Endothelial cell of umbilical vein (primary cell): ENCODE data around the gene SEC61G. TPM values are rescaled to one million over a fixed set of nuclear protein-coding genes. Genes with fewer than 3 reads are reported as not detected.

Experiments
- BruUV-seq: library from RNA; stranded (reverse); fragments of 400-500 nt; replicated peaks from 2 replicates; lab custom pipeline; 2021; lab: Mats Ljungman, UMichigan
- CTCF ChIA-PET: fragments of 300-600, 350-600 bp; sonication (Branson Sonifier 250); formaldehyde crosslinking; loops from one replicate; lab custom pipeline; 2021; ENCODE audit warnings: antibody characterized with exemption, inconsistent platforms; lab: Charles Lee
- POLR2A ChIA-PET: fragments of 300-600, 350-600 bp; sonication (Branson Sonifier 250); formaldehyde crosslinking; loops from one replicate; lab custom pipeline; 2021; ENCODE audit warnings: antibody characterized with exemption, inconsistent platforms; lab: Charles Lee
- DNase-seq: peaks from one replicate; pipeline ENCODE4 v3.0.0-alpha.2; 2011; ENCODE audit warnings: low read depth, low spot score
- FAIRE-seq: peaks from 2 replicates; lab custom pipeline; 2011; peaks lifted over from hg19 to GRCh38; lab: Jason Lieb, UNC
- H2AFZ ChIP-seq: 2 replicates; pipeline ENCODE4 v1.6.0; 2012; ENCODE audit warnings: low read depth, low read length, control low read depth, inconsistent platforms
- H3K27ac ChIP-seq: 2 replicates; pipeline ENCODE4 v1.5.1; 2011; ENCODE audit warnings: low read depth, mild to moderate bottlenecking, control low read depth, low read length, moderate library complexity; ENCODE audit not compliant: insufficient read depth
- H3K27me3 ChIP-seq, 2 experiments: 2 replicates each; pipeline versions ENCODE4 v1.6.0 to v1.6.1; 2011; ENCODE audit warnings: low read length in 2 of 2, mixed read lengths in 1 of 2; ENCODE audit not compliant: control insufficient read depth in 2 of 2, insufficient read depth in 2 of 2
- H3K36me3 ChIP-seq, 2 experiments: 2 replicates in 1 of 2; 3 replicates in 1 of 2; pipeline ENCODE4 v1.5.1; 2011; ENCODE audit warnings: low read length in 2 of 2, mild to moderate bottlenecking in 1 of 2, moderate library complexity in 1 of 2; ENCODE audit not compliant: control insufficient read depth in 2 of 2, insufficient read depth in 2 of 2; ENCODE audit errors: extremely low read depth in 1 of 2
- H3K4me1 ChIP-seq: 3 replicates; pipeline ENCODE4 v1.5.1; 2011; ENCODE audit warnings: mild to moderate bottlenecking, low read length; ENCODE audit not compliant: control insufficient read depth, insufficient read depth; ENCODE audit errors: extremely low read depth
- H3K4me2 ChIP-seq: 2 replicates; pipeline ENCODE4 v1.6.1; 2011; ENCODE audit warnings: low read length, control low read depth, mixed read lengths; ENCODE audit not compliant: insufficient read depth
- H3K4me3 ChIP-seq, 3 experiments: fragments of 200-600 bp in 1 of 3; sonication (generic), shearing (Covaris generic) in 1 of 3; replicated peaks in 1 of 3; 2 replicates each; pipeline ENCODE4 v1.5.1; 2011 to 2016; ENCODE audit warnings: control low read depth in 3 of 3, low read length in 3 of 3, mild to moderate bottlenecking in 2 of 3, inconsistent platforms in 1 of 3, low read depth in 1 of 3, moderate library complexity in 1 of 3; ENCODE audit not compliant: insufficient read depth in 1 of 3
- H3K79me2 ChIP-seq: 2 replicates; pipeline ENCODE4 v1.6.0; 2012; ENCODE audit warnings: low read length, inconsistent platforms; ENCODE audit not compliant: control insufficient read depth, insufficient read depth
- H3K9ac ChIP-seq: replicated peaks from 2 replicates; pipeline ENCODE3; 2011; ENCODE audit warnings: low read length, control low read depth; ENCODE audit not compliant: insufficient read depth; ENCODE audit errors: extremely low read depth
- H3K9me1 ChIP-seq: replicated peaks from 3 replicates; pipeline ENCODE4 v1.6.0; 2011; ENCODE audit warnings: mild to moderate bottlenecking, low read length; ENCODE audit not compliant: control insufficient read depth, insufficient read depth; ENCODE audit errors: extremely low read depth
- H3K9me3 ChIP-seq: replicated peaks from 2 replicates; pipeline ENCODE4 v1.5.1; 2012; ENCODE audit warnings: low read length, inconsistent platforms; ENCODE audit not compliant: control insufficient read depth, insufficient read depth
- H4K20me1 ChIP-seq: replicated peaks from 2 replicates; pipeline ENCODE3; 2011; ENCODE audit warnings: mild to moderate bottlenecking, low read length; ENCODE audit not compliant: control insufficient read depth, insufficient read depth; ENCODE audit errors: extremely low read depth
- CTCF ChIP-seq, 2 donors: IDR thresholded peaks; 1 replicate in 1 of 2; 2 replicates in 1 of 2; pipeline ENCODE4 v1.5.1; 2011; ENCODE audit warnings: low read length in 2 of 2, mild to moderate bottlenecking in 2 of 2, moderate library complexity in 2 of 2, control low read depth in 1 of 2, inconsistent platforms in 1 of 2, low read depth in 1 of 2; ENCODE audit not compliant: insufficient read depth in 1 of 2; ENCODE audit errors: extremely low read depth in 1 of 2
- EZH2 ChIP-seq: IDR thresholded peaks from 2 replicates; pipeline ENCODE4 v1.6.1; 2012; ENCODE audit warnings: borderline replicate concordance, low read depth, mild to moderate bottlenecking, moderate library complexity, low read length, inconsistent platforms; ENCODE audit not compliant: severe bottlenecking
- FOS ChIP-seq: IDR thresholded peaks from 2 replicates; pipeline ENCODE4 v1.6.1; 2011; ENCODE audit warnings: mild to moderate bottlenecking, low read length, moderate library complexity, borderline replicate concordance; ENCODE audit not compliant: insufficient read depth
- GATA2 ChIP-seq: IDR thresholded peaks from 2 replicates; pipeline ENCODE4 v1.7.0; 2011; ENCODE audit warnings: low read depth, mild to moderate bottlenecking, moderate library complexity, mixed read lengths, low read length; ENCODE audit not compliant: insufficient read length, insufficient read depth
- JUN ChIP-seq: IDR thresholded peaks from 2 replicates; pipeline ENCODE4 v1.6.1; 2011; ENCODE audit warnings: borderline replicate concordance, low read depth; ENCODE audit not compliant: insufficient read length, insufficient read depth
- MAX ChIP-seq: IDR thresholded peaks from 2 replicates; pipeline ENCODE4 v1.6.1; 2011; ENCODE audit not compliant: insufficient read depth, insufficient read length
- MYC ChIP-seq: IDR thresholded peaks from one replicate; pipeline ENCODE4 v1.6.1; 2011; ENCODE audit warnings: mild to moderate bottlenecking, low read depth, low read length
- POLR2A ChIP-seq: IDR thresholded peaks from 2 replicates; pipeline ENCODE4 v1.6.1; 2012; ENCODE audit warnings: low read depth, mild to moderate bottlenecking, control low read depth, low read length
- POLR2AphosphoS5 ChIP-seq: IDR thresholded peaks from 2 replicates; pipeline ENCODE4 v1.6.1; 2012; ENCODE audit warnings: low read depth, mild to moderate bottlenecking, control low read depth, low read length, moderate library complexity; ENCODE audit not compliant: insufficient read depth
- dilution Hi-C: fragments of 300-500 bp; cut with MboI; formaldehyde crosslinking; loops from one replicate; pipeline ENCODE4 v1.15.0; 2019; ENCODE audit warnings: low sequenced_read_pairs; ENCODE audit not compliant: extremely low pct_ligation_motif_present
- intact Hi-C: fragments of 100-400 bp; cut with micrococcal nuclease; formaldehyde crosslinking; loops from one replicate; pipeline ENCODE4 v1.10.0; 2022
- polyA plus RNA-seq, 4 experiments: library from polyadenylated mRNA; depleted of rRNA in 3 of 4; stranded (reverse) in 3 of 4; unstranded in 1 of 4; fragments of >200 nt; gene quantifications; 2 replicates each; pipeline versions ENCODE4 v1.2.1 to v1.2.3, GENCODE V29; 2011 to 2012; ENCODE audit warnings: missing spikeins in 1 of 4
- total RNA-seq: library from RNA; stranded (reverse); gene quantifications from 2 replicates; pipeline ENCODE4 v1.2.3, GENCODE V29; 2021

SEC61G gene
- total and polyA plus RNA-seq, 2 donors (not counting 3 experiments of a cell fraction or from before 2014, with no cell fraction given), result 201 to 401 TPM

- H3K9me3 ChIP-seq, result no peaks in the 10 kb centered on the region
- intact Hi-C loops (no loop called here), dilution Hi-C loops (no loop called here)
- no peak overlapping the region for H3K27ac ChIP-seq
- H3K36me3 ChIP-seq, result no peaks in the 10 kb centered on the region
- H4K20me1 ChIP-seq, result no peaks in the 10 kb centered on the region
- no peak overlapping the region for H3K4me3 ChIP-seq
- TF ChIP-seq CTCF (IDR thresholded peaks at IDR 0.05; ENCODE audit: extremely low read depth in 1 of 2, insufficient read depth in 1 of 2, low read depth in 1 of 2, low read length in 2 of 2), result no peak
- TF ChIP-seq GATA2, result no peak
- no peak for TF ChIP-seq POLR2AphosphoS5
- no peak for TF ChIP-seq EZH2
- TF ChIP-seq POLR2A, result no peak
- no peak for TF ChIP-seq MYC
- TF ChIP-seq FOS, result no peak
- TF ChIP-seq JUN, result no peak
- no peak for TF ChIP-seq MAX
- no peak overlapping the region for H3K9ac ChIP-seq
- peaks cover 13 to 43% of the 10 kb centered on the region in 2 experiments for H3K27me3 ChIP-seq
- BruUV-seq, result no TSS peak
- no peaks in the 10 kb centered on the region for H3K79me2 ChIP-seq
- no peak overlapping the region for H3K4me2 ChIP-seq
- H3K4me1 ChIP-seq, result no peaks in the 10 kb centered on the region
- no peak for DNase-seq
- CTCF ChIA-PET, result interaction anchor here (0.8 to 3.0 kb wide), 4 partner anchors 10 to 457 kb away, joined by 3 to 17 read pairs (median 6); no protein-coding TSS in a partner anchor
- POLR2A ChIA-PET, result no interaction called here
- H2AFZ ChIP-seq, result no peak overlapping the region
- no peak for FAIRE-seq
- no peaks in the 10 kb centered on the region for H3K9me1 ChIP-seq
Observed at GRCh38 chr7:54798530-54798929, 39.5 kb upstream of the SEC61G start.
